GM12878 (cell line): ENCODE data around the gene PUDP.

Source experiments
- CTCF ChIP-seq, 3 experiments: IDR thresholded peaks in 2 of 3; conservative IDR thresholded peaks in 1 of 3; 2 replicates each; pipeline ENCODE4 v1.5.1; 2011; ENCODE audit warnings: low read depth in 3 of 3, low read length in 3 of 3, mild to moderate bottlenecking in 3 of 3, control low read depth in 2 of 3, moderate library complexity in 2 of 3, inconsistent platforms in 1 of 3, mixed read lengths in 1 of 3; ENCODE audit not compliant: control insufficient read depth in 2 of 3, insufficient read depth in 1 of 3; ENCODE audit errors: extremely low read depth in 1 of 3
- NR2C2 ChIP-seq: IDR thresholded peaks from 2 replicates; pipeline ENCODE4 v1.6.1; 2011; ENCODE audit warnings: borderline replicate concordance, low read depth; ENCODE audit not compliant: control insufficient read depth, insufficient read length
- NRF1 ChIP-seq: conservative IDR thresholded peaks from 2 replicates; pipeline ENCODE4 v1.6.1; 2011; ENCODE audit warnings: mild to moderate bottlenecking, low read depth, low read length, improper control_type of control experiment
- TAF1 ChIP-seq: IDR thresholded peaks from 2 replicates; pipeline ENCODE4 v1.6.1; 2011; ENCODE audit warnings: mild to moderate bottlenecking, low read depth, low read length, borderline replicate concordance
- ZNF24 ChIP-seq: fragments of 450-650 bp; IDR thresholded peaks from 2 replicates; pipeline ENCODE4 v1.6.1; 2017; ENCODE audit warnings: antibody characterized with exemption, mild to moderate bottlenecking

GRCh38 chrX:7093305-7093704, 54.6 kb downstream of the PUDP start:
- no peak for TF ChIP-seq ZNF24
- TF ChIP-seq CTCF (IDR thresholded peaks at IDR 0.05 in 2 of 3, conservative IDR thresholded peaks at IDR 0.05 in 1 of 3; ENCODE audit: control insufficient read depth in 2 of 3, extremely low read depth in 1 of 3, insufficient read depth in 1 of 3, low read depth in 3 of 3, low read length in 3 of 3), result no peak
- TF ChIP-seq NRF1, result no peak
- no peak for TF ChIP-seq NR2C2
- TF ChIP-seq TAF1, result no peak
